GM23338 (cell line): Measurements from ENCODE around the gene IGF1R. TPM values are rescaled to one million over a fixed set of nuclear protein-coding genes. Genes with fewer than 3 reads are reported as not detected.

Source experiments
- ATAC-seq: fragments of 200-7000 bp; cut with Tn5 transposase; 3 replicates; pipeline ENCODE4 v1.9.1; 2020
- DNase-seq: peaks from one replicate; pipeline ENCODE4 v3.0.0-alpha.2; 2015; ENCODE audit warnings: low spot score
- H2AFZ ChIP-seq: fragments of 200-600 bp; sonication (generic); 2 replicates; pipeline ENCODE4 v1.8.0; 2016; ENCODE audit warnings: antibody characterized with exemption, mild to moderate bottlenecking, moderate library complexity
- H3F3A ChIP-seq: fragments of 200-600 bp; sonication (generic); replicated peaks from 2 replicates; pipeline ENCODE4 v1.8.0; 2017; ENCODE audit warnings: antibody characterized with exemption, mixed run types, low read depth
- H3K27ac ChIP-seq: fragments of 200-600 bp; sonication (generic); 2 replicates; pipeline ENCODE4 v1.6.1; 2016; ENCODE audit warnings: low read depth
- H3K27me3 ChIP-seq: fragments of 200-600 bp; sonication (generic); 2 replicates; pipeline ENCODE4 v1.8.0; 2016; ENCODE audit warnings: mild to moderate bottlenecking, mixed run types, moderate library complexity; ENCODE audit not compliant: insufficient read depth
- H3K36me3 ChIP-seq: fragments of 200-600 bp; sonication (generic); 2 replicates; pipeline ENCODE4 v1.8.0; 2016; ENCODE audit warnings: mild to moderate bottlenecking; ENCODE audit not compliant: insufficient read depth
- H3K4me1 ChIP-seq: fragments of 200-600 bp; sonication (generic); 2 replicates; pipeline ENCODE4 v1.8.0; 2016; ENCODE audit warnings: mild to moderate bottlenecking, moderate library complexity; ENCODE audit not compliant: insufficient read depth
- H3K4me2 ChIP-seq: fragments of 200-600 bp; sonication (generic); 2 replicates; pipeline ENCODE4 v1.7.1; 2017; ENCODE audit warnings: mixed run types
- H3K4me3 ChIP-seq: fragments of 200-600 bp; sonication (generic); 2 replicates; pipeline ENCODE4 v1.6.1; 2016; ENCODE audit warnings: mixed run types
- H3K79me2 ChIP-seq: fragments of 200-600 bp; sonication (generic); replicated peaks from 2 replicates; pipeline ENCODE4 v1.8.0; 2017; ENCODE audit warnings: mild to moderate bottlenecking; ENCODE audit not compliant: insufficient read depth
- H3K9me2 ChIP-seq: fragments of 200-600 bp; sonication (generic); 2 replicates; pipeline ENCODE4 v1.8.0; 2017; ENCODE audit not compliant: insufficient read depth
- H4K20me1 ChIP-seq: fragments of 200-600 bp; sonication (generic); replicated peaks from 2 replicates; pipeline ENCODE4 v1.8.0; 2017; ENCODE audit warnings: mild to moderate bottlenecking; ENCODE audit not compliant: insufficient read depth
- H3K27ac Mint-ChIP-seq: 2 replicates; pipeline ENCODE4 v1.8.0; 2020; ENCODE audit warnings: inconsistent platforms, mild to moderate bottlenecking, moderate library complexity, mixed read lengths
- H3K27me3 Mint-ChIP-seq: 3 replicates; pipeline ENCODE4 v1.8.0; 2022; ENCODE audit warnings: low read depth, mild to moderate bottlenecking, moderate library complexity, mixed read lengths, inconsistent platforms; ENCODE audit not compliant: insufficient read depth, poor library complexity
- H3K36me3 Mint-ChIP-seq: 3 replicates; pipeline ENCODE4 v1.8.0; 2021; ENCODE audit warnings: low read depth, mild to moderate bottlenecking, inconsistent platforms, moderate library complexity, mixed read lengths
- H3K4me1 Mint-ChIP-seq: 3 replicates; pipeline ENCODE4 v1.8.0; 2020; ENCODE audit warnings: mild to moderate bottlenecking, inconsistent platforms, mixed read lengths
- H3K4me3 Mint-ChIP-seq: 3 replicates; pipeline ENCODE4 v1.8.0; 2021; ENCODE audit warnings: moderate library complexity, mild to moderate bottlenecking, inconsistent platforms, mixed read lengths
- H3K9me3 Mint-ChIP-seq: 3 replicates; pipeline ENCODE4 v1.8.0; 2020; ENCODE audit warnings: moderate library complexity, mild to moderate bottlenecking, inconsistent platforms, mixed read lengths
- CREB1 ChIP-seq: fragments of 250-450 bp; sonication (Bioruptor Pico); IDR thresholded peaks from 2 replicates; pipeline ENCODE4 v1.5.0; 2020; ENCODE audit warnings: low read depth, mild to moderate bottlenecking, moderate library complexity
- CTCF ChIP-seq, 2 experiments: fragments of 200-600 bp in 1 of 2; sonication (generic) in 1 of 2; conservative IDR thresholded peaks; 2 replicates each; pipeline versions ENCODE4 v1.5.1 to v1.6.1; 2016 to 2017; ENCODE audit warnings: antibody characterized with exemption in 2 of 2, low read depth in 2 of 2, mild to moderate bottlenecking in 2 of 2, moderate library complexity in 1 of 2
- ETS1 ChIP-seq: IDR thresholded peaks from 2 replicates; pipeline ENCODE4 v1.6.1; 2016; ENCODE audit warnings: antibody characterized with exemption
- EZH2phosphoT487 ChIP-seq: fragments of 200-600 bp; sonication (generic); IDR thresholded peaks from one replicate; pipeline ENCODE4 v1.8.1; 2018; ENCODE audit warnings: antibody characterized with exemption; ENCODE audit not compliant: unreplicated experiment
- POLR2AphosphoS5 ChIP-seq: IDR thresholded peaks from 2 replicates; pipeline ENCODE4 v1.6.1; 2016; ENCODE audit warnings: antibody characterized with exemption, low read depth
- REST ChIP-seq: IDR thresholded peaks from one replicate; pipeline ENCODE4 v1.6.1; 2018; ENCODE audit warnings: antibody characterized with exemption; ENCODE audit not compliant: unreplicated experiment
- STAT1 ChIP-seq: IDR thresholded peaks from one replicate; pipeline ENCODE4 v1.6.1; 2016; ENCODE audit warnings: antibody characterized with exemption; ENCODE audit not compliant: unreplicated experiment
- ZNF114 ChIP-seq: fragments of 250-450 bp; sonication (Bioruptor Pico); IDR thresholded peaks from 2 replicates; pipeline ENCODE4 v1.5.0; 2020; ENCODE audit warnings: mild to moderate bottlenecking, moderate library complexity
- polyA plus RNA-seq: library from polyadenylated mRNA; unstranded; fragments of >200 nt; fragmentation: Nextera tagmentation; extraction: Ambion mirVana; gene quantifications from 2 replicates; pipeline ENCODE4 v1.2.1, GENCODE V29; 2016
- total RNA-seq: library from RNA; depleted of rRNA; stranded (reverse); fragments of >200 nt; shearing (Covaris generic); gene quantifications from 2 replicates; pipeline ENCODE4 v1.2.3, GENCODE V29; 2014
- TF ChIP-seq, protein P1 (sequence below): fragments of 250-450 bp; sonication (Bioruptor Pico); IDR thresholded peaks from 2 replicates; pipeline ENCODE4 v1.5.0; 2020; ENCODE audit warnings: mild to moderate bottlenecking, moderate library complexity

IGF1R gene
- total and polyA plus RNA-seq, 2 experiments from 2014 or later, result 20.4 to 92.2 TPM

- Histone ChIP-seq H3K79me2 (peaks cover 97% of the 10 kb centered on the region), H3K36me3 (no peaks in the 10 kb centered on the region), H3K4me3 (no peak overlapping the region), H4K20me1 (peaks cover 37% of the 10 kb centered on the region), H2AFZ (no peak overlapping the region), H3K4me2 (peak overlapping the region; percentile 52), H3K9me2 (no peaks in the 10 kb centered on the region), H3K27ac (peak overlapping the region; percentile 46; the same call in 1 of the 2 replicates), H3K27me3 (no peaks in the 10 kb centered on the region), H3F3A (no peaks in the 10 kb centered on the region), H3K4me1 (peaks cover 85% of the 10 kb centered on the region)
- H3K4me1 Mint-ChIP-seq, result peaks cover 77% of the 10 kb centered on the region
- ATAC-seq (peak; percentile 88), DNase-seq (peak; percentile 85)
- no peaks in the 10 kb centered on the region for H3K9me3 Mint-ChIP-seq
- peak overlapping the region; percentile 73 for H3K27ac Mint-ChIP-seq
- H3K27me3 Mint-ChIP-seq, result peaks cover 11% of the 10 kb centered on the region
- H3K36me3 Mint-ChIP-seq, result no peaks in the 10 kb centered on the region
- no peak for TF ChIP-seq STAT1
- TF ChIP-seq ETS1, result no peak
- TF ChIP-seq EZH2phosphoT487, result no peak
- TF ChIP-seq ZNF114 (CRISPR knock-in tag), result no peak
- TF ChIP-seq CTCF (conservative IDR thresholded peaks at IDR 0.05; ENCODE audit: low read depth in 2 of 2), result peak in 1 of 2 experiments; percentile 17; a peak in 1 of 4 replicates
- TF ChIP-seq POLR2AphosphoS5, result no peak
- no peak for TF ChIP-seq CREB1 (CRISPR knock-in tag)
- TF ChIP-seq, protein P1, sequence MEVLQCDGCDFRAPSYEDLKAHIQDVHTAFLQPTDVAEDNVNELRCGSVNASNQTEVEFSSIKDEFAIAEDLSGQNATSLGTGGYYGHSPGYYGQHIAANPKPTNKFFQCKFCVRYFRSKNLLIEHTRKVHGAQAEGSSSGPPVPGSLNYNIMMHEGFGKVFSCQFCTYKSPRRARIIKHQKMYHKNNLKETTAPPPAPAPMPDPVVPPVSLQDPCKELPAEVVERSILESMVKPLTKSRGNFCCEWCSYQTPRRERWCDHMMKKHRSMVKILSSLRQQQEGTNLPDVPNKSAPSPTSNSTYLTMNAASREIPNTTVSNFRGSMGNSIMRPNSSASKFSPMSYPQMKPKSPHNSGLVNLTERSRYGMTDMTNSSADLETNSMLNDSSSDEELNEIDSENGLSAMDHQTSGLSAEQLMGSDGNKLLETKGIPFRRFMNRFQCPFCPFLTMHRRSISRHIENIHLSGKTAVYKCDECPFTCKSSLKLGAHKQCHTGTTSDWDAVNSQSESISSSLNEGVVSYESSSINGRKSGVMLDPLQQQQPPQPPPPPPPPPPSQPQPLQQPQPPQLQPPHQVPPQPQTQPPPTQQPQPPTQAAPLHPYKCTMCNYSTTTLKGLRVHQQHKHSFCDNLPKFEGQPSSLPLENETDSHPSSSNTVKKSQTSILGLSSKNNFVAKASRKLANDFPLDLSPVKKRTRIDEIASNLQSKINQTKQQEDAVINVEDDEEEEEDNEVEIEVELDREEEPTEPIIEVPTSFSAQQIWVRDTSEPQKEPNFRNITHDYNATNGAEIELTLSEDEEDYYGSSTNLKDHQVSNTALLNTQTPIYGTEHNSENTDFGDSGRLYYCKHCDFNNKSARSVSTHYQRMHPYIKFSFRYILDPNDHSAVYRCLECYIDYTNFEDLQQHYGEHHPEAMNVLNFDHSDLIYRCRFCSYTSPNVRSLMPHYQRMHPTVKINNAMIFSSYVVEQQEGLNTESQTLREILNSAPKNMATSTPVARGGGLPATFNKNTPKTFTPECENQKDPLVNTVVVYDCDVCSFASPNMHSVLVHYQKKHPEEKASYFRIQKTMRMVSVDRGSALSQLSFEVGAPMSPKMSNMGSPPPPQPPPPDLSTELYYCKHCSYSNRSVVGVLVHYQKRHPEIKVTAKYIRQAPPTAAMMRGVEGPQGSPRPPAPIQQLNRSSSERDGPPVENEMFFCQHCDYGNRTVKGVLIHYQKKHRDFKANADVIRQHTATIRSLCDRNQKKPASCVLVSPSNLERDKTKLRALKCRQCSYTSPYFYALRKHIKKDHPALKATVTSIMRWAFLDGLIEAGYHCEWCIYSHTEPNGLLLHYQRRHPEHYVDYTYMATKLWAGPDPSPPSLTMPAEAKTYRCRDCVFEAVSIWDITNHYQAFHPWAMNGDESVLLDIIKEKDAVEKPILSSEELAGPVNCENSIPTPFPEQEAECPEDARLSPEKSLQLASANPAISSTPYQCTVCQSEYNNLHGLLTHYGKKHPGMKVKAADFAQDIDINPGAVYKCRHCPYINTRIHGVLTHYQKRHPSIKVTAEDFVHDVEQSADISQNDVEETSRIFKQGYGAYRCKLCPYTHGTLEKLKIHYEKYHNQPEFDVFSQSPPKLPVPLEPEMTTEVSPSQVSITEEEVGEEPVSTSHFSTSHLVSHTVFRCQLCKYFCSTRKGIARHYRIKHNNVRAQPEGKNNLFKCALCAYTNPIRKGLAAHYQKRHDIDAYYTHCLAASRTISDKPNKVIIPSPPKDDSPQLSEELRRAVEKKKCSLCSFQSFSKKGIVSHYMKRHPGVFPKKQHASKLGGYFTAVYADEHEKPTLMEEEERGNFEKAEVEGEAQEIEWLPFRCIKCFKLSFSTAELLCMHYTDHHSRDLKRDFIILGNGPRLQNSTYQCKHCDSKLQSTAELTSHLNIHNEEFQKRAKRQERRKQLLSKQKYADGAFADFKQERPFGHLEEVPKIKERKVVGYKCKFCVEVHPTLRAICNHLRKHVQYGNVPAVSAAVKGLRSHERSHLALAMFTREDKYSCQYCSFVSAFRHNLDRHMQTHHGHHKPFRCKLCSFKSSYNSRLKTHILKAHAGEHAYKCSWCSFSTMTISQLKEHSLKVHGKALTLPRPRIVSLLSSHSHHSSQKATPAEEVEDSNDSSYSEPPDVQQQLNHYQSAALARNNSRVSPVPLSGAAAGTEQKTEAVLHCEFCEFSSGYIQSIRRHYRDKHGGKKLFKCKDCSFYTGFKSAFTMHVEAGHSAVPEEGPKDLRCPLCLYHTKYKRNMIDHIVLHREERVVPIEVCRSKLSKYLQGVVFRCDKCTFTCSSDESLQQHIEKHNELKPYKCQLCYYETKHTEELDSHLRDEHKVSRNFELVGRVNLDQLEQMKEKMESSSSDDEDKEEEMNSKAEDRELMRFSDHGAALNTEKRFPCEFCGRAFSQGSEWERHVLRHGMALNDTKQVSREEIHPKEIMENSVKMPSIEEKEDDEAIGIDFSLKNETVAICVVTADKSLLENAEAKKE (CRISPR knock-in tag), result no peak
- no peak for TF ChIP-seq REST
- no peak overlapping the region for H3K4me3 Mint-ChIP-seq
Observed at GRCh38 chr15:98785807-98786621, 137.7 kb downstream of the IGF1R start.
